Inferior parietal cortex (tissue), 1 donor: ENCODE measurements around the gene NLGN3.
"Not testable (repeated sequence)": the region's sequence is repeated elsewhere in the genome, so short reads cannot be mapped to it uniquely, and the experiment has no call there.

Experiments used
- DNase-seq: peaks from one replicate; pipeline ENCODE4 v3.0.0-alpha.2; 2016; ENCODE audit errors: extremely low spot score

The NLGN3 gene

DNA sequence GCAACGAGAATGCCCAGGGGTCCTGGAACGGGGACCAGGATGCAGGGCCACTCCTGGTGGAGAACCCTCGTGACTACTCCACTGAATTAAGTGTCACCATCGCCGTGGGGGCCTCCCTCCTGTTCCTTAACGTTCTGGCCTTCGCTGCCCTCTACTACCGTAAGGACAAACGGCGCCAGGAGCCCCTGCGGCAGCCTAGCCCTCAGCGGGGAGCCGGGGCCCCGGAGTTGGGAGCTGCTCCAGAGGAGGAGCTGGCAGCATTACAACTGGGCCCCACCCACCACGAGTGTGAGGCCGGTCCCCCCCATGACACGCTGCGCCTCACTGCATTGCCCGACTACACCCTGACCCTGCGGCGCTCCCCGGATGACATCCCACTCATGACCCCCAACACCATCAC is 24.9 kb downstream of the NLGN3 start:
- DNase-seq = no peak

DNA sequence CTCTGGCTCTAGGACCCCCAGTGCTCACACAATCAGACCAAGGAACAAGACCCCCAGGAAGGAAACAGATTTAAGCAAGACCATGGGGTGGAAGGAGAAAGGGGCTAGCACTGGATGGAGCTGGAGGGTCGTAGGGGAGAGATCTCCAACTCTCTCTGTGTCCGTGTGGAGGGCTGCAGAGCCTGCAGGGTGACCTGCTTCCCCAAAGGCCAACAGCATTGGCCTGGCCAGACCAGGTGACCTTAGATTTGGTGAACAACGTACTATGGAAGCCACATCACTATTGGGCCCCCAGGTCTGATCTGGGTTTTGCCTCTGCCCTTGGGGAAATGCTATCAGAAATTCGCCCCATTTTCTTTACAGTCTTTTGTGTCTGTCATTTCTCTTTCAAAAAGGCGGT is 26.0 kb downstream of the NLGN3 start:
- no peak for DNase-seq

DNA sequence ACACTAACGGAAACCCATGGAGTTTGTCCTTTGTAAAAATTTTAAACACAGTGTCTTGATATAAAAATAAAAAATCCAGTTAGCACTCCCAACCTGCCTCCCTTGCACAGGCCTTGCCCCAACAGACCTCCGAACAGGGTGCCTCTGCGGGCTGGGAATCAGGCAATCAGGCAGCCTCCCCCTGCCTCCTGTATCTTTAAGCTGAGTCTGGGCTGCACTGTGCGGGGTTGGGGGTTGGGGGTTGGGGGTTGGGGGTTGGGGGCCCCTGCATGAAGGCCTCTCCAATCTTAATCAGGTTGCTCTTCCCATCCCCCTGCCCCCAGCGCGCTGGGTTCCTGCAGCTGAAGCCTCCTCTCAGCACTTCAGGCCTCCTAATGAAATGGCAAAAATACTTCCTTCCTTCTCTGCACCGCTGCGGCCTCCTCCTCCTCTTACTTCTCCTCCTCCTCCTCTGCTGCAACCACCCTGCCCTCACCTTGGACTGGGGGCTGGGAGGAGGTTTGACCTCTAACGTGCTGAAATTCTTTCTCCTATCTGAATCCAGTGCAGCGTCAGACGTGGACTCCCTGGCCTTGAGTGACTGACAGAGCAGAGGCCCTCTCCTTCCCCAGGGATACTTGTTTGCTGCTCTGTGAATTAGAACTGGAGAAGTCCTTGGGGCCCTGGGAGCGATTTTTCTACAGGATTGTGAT is 26.6 kb downstream of the NLGN3 start:
- DNase-seq = no peak

DNA sequence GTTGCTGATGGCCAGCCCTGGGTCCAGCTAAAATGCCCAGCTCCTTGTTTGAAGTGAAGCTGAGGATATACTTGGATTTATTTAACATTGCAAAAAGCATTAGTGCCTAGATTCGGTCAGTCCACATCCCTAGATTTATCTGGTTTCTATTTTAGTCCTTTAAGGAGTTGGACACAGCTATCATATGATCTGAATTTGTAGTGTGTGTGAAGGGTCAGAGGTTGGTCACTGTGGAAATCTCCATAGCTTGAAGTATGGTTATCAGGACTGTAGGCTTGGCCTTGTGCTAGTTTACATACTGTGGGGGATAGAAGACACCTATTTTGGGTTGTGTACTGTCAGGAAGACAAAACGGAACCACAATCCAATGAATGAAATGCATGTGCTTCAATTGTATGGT is 28.8 kb downstream of the NLGN3 start:
- no peak for DNase-seq

DNA sequence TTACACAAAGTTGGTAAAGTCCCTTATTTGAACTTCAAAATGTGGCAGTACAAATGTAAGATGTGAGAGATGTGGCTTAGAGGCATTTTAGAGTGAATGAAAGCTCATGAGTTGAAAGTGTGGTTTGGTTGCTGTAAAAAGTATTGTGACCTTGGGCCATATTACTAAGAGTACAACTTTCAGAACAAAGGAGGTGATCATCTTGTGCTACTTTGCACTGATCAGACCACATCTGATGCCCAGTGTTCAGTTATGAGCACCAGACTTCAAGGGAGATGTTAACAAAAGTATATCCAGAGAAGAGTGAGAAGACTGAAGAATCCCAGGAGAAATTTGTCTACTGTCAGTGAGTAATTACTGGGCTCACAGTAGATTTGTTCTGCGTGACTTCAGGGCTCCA is 30.2 kb downstream of the NLGN3 start:
- no peak for DNase-seq

DNA sequence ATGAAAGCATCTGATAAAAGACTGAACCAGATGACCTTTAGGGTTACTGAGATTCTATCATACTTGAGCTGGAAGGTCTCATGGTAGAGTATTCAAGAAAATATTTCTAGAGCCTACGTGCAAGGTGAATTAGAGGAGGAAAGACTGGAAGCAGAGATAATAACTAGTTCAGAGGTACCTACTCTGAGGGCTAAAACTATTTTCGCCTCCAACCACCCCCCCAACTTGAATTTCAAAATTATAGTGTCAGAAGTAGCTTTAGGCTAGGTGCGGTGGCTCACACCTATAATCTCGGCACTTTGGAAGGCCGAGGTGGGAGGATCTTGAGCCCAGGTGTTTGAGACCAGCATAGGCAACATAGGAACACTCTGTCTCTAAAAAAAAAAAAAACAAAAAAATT is 30.9 kb downstream of the NLGN3 start:
- no peak for DNase-seq

DNA sequence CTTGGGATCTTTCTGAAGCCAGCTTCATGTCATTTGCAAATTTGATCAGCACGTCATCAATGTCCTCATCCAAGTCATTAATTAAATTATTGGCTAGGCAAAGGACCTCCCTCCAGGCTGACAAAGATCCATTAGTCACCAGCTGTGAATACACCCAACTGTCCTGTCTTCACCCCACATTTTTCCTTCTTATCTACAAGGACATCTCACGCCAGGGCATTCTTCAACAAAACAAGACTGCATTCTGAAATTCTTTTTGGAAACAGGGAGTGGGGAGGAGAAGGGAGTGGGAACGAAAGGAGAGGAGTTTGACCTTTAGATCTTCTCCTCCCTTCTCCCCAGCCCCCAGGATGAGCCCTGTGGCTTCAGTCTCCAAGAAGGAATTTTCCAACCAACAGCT is 32.7 kb downstream of the NLGN3 start:
- DNase-seq = no peak

DNA sequence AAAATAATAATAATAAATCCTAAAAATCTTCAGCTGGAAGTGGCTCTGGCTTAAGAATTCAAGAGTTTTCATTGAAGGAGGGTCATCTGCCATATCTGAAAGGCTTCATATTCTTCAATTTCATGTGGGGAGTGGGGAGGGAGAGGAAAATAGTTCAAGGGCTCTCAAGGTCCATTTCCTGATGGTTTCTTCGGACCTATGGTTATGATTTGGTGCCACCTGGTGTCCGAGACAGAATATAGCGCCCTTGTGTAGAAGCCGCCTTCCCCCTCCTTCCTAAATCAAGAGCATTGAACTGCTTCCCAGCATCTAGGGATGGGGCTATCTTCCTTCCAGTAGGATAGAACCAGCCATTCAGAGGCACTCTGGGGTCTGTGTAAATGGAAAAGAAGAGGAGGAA is 34.3 kb downstream of the NLGN3 start:
- peak; percentile 80 for DNase-seq

DNA sequence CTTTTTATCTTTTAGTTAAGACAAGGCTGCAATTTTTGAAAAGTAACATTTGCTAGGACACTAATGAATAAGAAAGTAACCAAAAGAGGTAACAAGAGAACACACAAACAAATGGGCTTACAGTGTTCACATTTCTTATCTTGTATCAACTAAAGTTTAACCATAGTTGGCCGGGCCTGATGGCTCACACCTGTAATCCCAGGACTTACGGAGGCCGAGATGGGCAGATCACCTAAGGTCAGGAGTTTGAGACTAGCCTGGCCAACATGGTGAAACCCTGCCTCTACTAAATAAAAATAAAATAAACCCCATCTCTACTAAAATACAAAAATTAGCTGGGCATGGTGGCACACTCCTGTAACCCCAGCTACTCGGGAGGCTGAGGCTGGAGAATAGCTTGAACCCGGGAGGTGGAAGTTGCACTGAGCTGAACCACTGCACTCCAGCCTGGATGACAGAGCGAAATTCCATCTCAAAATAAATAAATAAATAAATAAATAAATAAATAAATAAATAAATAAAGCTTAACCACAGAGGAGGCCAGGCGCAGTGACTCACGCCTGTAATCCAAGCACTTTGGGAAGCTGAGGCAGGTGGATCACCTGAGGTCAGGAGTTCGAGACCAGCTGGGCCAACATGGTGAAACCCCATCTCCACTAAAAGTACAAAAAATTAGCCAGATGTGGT is 36.1 kb downstream of the NLGN3 start:
- not testable (repeated sequence) for DNase-seq

DNA sequence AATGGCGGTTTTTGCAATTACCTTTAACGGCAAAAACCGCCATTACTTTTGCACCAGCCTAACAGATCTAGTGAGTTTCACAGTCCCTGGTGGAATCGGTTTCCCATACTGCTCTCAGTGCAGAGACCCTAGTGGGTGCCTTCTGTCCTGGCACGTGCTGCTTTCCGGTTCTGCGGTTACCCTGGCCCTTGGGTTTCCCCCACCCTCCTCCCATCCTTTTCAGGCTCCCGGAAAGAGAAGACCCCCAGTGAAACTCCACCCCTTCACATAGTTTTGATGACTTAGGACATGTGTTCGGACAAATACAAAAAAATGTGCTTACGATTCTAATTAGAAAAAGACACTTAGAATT is 36.9 kb downstream of the NLGN3 start:
- no peak for DNase-seq

DNA sequence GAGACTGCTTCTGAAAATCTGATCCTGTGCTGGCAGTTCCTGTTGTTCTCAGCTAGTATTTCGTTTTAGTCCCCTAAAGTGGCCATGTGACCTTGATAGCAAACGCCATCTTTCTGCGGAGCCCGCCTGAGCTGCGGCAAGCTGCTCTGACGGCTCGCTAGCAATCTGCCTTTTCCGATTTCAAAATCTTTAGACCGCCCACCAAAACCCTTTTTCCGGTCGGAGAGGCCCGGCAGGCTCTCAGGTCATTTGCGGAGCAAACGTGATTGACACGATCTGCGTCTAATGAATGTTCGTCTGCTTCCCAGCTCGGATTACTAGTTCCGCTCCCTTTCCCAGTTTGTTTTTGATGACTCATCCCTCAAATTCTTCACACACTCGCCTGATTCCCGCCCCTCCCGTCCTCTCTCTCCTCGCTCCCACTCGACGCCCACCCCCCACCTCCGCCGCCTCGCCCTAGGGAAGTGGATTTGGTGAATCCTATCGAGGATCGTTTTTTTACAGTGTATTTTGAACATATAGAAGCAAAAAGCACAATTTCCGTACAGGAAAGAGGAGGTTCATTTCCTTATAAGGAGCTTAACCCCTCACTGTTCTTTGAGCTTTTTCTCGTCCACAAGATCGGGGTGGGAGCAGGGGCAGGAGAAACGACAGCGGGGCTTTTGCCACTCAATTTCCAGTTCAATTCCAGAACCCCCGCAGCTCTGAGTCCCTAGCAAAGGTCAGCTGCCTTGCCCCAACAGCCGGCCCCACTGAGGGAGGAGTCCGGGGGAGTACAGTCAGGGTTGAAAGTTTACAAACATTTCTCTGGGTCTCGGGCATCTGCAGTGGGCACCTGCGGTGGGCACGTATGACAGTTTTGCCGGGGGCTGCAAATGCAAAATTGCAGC is 37.5 kb downstream of the NLGN3 start:
- DNase-seq = peak; percentile 92

DNA sequence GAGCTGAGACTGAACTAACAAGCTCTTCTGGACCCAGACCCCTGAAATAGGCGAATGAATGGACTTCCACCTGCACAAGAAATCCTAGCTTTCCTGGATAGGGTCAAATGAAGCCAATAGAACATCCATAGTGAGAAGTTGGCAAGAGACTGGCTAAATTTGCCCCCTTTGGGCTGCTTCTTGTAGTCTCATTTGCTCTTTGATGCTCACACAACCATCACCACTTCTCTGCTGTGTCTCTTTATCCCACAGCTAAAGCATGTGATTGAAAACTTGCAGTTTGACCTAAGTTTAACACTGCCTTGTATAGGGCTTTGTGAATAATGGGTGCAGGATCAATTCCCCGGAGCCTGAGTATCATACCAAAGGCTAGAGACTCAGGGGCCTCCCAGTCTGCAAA is 38.2 kb downstream of the NLGN3 start:
- no peak for DNase-seq

DNA sequence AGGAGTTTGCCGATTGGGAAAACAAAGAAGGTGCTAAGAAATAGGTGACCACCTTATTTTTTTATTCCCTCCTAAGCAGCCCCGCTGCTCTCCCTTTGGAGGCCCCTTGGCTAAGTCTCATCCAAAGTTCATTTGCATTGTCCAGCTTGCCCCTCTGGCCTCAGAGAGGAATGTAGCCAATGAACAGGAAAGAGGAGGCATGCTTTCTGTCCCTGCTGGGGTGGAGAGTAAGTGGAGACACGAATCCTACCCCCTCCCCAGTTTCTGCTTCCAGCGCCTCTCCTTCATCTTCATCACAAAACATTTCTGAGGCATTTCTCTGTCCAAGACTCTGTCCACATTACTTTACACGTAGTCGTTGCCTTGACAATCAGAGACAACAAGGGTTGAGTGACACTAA is 38.7 kb downstream of the NLGN3 start:
- DNase-seq = no peak

DNA sequence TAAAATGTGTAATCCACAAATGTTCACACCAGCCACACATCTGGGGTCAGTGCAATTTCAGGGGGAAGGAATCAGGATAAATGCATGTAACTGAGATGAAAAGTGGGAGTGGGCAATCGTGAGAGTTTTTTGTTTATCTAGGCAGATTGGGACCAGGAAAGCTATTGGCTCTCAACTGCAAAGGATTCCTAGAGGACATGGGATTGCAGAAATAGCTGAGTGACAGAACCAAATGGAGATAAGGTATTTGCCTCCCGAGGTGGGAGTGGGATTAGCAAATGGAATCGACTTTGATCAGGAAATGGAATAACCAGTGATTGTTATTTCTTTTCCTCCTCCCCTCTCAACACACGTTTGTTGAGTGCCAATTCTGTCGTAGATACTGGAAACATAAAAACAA is 39.5 kb downstream of the NLGN3 start:
- DNase-seq = no peak

DNA sequence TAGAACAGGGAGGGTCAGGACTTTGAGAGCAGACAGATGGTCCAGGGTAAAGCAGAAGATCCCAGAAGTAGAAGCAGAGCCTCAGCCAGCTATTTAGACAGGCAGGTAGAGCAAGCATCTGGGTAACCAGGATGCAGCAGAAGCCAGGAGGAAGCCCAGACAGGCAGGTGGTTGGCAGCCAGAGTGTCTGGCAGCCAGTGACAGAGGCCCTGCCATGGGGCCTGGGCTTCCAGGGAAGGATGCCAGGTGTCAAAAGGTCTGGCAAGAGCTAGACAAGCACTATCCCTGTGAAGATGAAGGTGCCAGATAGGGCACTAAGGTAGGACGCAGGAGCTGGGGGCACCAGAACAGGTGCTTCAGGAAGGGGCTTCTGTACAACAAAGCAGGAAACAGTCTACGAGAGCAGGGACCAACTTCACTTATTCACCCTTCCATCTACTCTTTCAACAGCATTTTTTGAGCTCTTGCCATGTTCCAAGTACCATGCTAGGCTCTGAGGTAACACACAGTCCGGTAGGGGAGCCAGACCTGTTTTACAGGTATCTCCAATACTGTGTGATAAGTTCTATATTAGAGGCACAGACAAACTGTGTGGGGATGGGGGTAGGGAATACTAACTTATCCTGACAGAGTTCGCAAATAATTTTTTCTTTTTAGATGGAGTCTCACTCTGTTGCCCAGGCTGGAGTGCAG is 40.3 kb downstream of the NLGN3 start:
- no peak for DNase-seq

DNA sequence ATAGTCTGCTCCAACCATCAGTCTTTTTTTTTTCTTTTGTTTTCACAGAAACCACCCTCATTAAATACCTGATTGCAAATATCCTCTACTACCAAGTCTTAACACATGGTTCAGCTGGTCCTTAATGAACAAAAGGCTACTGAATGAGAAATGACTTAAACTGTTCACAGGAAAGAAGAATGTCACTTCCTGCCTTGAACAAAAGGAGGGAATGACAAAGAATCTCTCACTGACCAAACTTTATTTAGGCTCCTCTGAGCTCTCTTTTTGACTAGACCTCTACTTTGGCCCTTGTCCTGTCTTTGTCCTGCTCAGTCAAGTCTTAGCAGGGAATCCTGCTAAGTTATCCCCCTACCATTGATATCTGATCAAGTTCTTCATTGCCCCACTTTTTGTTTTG is 46.6 kb downstream of the NLGN3 start:
- DNase-seq = no peak

DNA sequence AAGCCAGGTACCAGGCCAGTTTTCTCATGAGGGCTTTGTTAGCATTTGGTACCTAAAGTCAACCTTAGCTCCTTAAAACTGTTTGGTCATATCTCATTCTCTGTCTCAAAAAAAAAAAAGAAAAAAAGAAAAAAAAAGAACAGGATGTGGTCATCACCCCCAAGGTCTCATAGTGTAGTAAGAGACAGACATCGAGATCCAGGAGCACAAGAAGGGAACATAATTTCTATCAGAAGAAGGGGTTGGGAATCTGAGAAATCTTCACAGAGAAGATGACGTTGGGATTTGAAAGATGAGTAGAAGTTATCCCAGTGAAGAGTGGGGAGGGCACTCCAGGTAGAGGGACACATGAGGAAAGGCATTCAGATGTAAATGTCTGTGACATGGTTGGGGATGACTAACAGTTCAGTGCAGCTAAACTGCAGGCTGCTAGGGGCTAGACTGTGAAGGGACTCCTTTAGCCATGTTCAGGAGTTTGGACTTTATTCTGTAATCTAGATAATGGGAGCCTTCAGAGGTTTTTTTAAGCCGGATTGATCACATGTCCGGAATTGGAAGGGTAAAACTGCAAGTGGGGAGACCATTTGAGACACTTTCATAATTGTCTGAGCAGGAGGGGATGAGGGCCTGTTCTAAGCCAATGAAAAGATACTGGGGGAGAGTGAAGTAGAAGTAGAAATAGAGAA is 51.5 kb downstream of the NLGN3 start:
- DNase-seq = no peak

DNA sequence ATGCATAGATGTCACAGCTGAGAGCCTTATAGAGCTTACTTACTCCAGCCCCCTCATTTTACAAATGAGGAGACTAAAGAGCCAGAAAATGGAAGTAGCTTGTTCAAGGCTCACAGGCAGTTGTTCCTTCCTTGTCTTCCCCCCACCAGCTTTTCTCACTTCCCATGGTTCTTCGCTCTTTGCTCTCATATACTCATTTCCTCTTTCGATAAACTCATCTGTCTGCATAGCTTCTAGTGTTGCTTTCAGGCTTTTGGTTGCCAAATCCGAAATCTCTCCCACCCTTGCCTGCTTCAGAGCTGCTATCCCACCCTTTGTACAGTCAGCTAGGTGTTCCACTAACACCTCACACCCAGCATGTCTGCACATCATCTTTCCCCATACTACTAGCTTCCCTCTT is 53.4 kb downstream of the NLGN3 start:
- DNase-seq = no peak

DNA sequence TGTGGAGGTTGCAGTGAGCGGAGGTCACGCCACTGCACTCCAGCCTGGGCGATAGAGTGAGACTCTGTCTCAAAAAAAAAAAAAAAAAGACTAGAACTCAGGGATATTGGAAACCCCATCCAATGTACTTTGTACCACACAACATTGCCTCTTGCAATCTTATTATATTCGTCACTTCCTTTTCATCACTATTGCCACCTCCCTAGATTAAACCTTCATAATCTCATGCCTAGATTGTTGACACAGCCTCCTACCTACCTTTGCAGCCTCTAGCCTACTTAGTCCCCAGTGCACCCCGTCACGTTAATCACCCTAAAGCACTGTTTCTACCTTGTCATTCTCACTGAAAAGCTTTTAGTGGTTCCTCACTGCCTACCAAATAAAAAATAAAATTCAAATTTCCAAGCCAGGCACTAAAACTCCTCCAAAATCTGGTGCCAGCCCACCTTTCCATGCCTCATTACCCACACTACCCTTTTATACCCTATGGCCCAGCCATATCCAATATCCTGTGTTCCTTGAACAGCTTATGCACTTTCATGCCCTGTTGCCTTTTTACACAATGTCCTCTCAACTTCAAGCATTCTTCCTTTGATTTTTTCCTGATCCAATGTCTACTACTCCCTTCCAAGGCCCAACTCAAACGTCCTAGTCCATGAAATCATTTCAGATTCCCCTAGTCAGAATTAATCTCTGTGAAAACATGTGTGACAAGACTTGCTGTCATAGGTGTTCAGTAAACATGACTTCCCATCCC is 54.8 kb downstream of the NLGN3 start:
- no peak for DNase-seq

DNA sequence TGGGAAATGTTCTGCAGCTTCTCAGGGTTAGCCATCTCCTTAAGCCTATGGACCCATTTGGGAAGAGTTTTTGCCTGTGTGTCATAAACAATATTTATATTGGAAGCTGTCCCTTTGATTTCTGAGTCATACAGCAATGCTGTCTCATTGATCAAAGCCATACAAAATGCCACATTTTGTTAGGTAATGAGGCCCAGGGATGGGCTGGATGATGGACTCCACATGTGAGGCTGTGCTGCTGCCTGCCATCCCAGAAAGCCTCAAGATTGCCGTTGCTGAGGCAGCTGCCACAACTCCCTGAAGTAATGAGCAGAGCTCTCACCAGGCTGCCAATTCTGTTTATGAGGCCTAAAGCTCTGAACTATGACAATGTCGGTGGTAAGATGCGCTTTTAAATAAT is 66.2 kb downstream of the NLGN3 start:
- DNase-seq = no peak

DNA sequence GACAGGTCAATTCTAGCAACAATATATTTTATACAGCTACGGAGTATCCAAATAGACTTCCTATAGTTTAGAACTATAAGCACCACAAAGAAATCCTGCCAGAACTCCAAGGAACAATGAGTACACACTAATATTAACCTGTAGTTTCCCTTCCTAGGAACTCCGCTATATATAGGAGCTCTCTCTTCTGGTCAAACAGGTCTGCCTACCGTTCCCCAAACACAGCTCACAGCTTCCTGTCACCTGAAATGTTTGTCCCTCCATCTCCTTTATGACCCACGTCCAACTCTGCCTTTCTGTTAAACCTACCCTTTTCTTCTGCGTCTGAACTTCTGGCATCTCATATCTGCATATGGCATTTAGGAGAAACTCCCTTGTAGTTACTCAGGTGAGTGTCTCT is 67.9 kb downstream of the NLGN3 start:
- DNase-seq = no peak
